NCI-H1092 (cell line): ENCODE data around the gene LINS1.
"Not testable (repeated sequence)": the region's sequence is repeated elsewhere in the genome, so short reads cannot be mapped to it uniquely, and the experiment has no call there.

Source experiments
- DNase-seq: peaks from one replicate; lab custom pipeline; 2025; lab: John Stamatoyannopoulos, UW

The LINS1 gene

GRCh38 chr15:100601163-100601562 lies 821 bp downstream of the LINS1 start:
- no peak for DNase-seq

- no peak for DNase-seq
Measured at GRCh38 chr15:100598655-100599054, 3.3 kb downstream of the LINS1 start.

GRCh38 chr15:100597862-100598261 lies 4.1 kb downstream of the LINS1 start:
- DNase-seq, result no peak

GRCh38 chr15:100596792-100597191 lies 5.2 kb downstream of the LINS1 start:
- DNase-seq, result no peak

GRCh38 chr15:100595964-100596363 lies 6.0 kb downstream of the LINS1 start:
- no peak for DNase-seq

- no peak for DNase-seq
Measured at GRCh38 chr15:100593431-100593830, 8.6 kb downstream of the LINS1 start.

GRCh38 chr15:100592898-100593297 lies 9.1 kb downstream of the LINS1 start:
- no peak for DNase-seq

GRCh38 chr15:100591835-100592234 lies 10.1 kb downstream of the LINS1 start:
- DNase-seq, result no peak

- DNase-seq, result not testable (repeated sequence)
Measured at GRCh38 chr15:100591163-100591562, 10.8 kb downstream of the LINS1 start.

GRCh38 chr15:100588638-100589242 lies 13.2 kb downstream of the LINS1 start:
- DNase-seq, result no peak

GRCh38 chr15:100580414-100580813 lies 21.6 kb downstream of the LINS1 start:
- DNase-seq, result no peak

GRCh38 chr15:100573526-100573925 lies 28.5 kb downstream of the LINS1 start:
- DNase-seq, result no peak

GRCh38 chr15:100572362-100572983 lies 29.5 kb downstream of the LINS1 start:
- no peak for DNase-seq

- no peak for DNase-seq
Measured at GRCh38 chr15:100571592-100572167, 30.3 kb downstream of the LINS1 start.

GRCh38 chr15:100570735-100571313 lies 31.2 kb downstream of the LINS1 start:
- no peak for DNase-seq

GRCh38 chr15:100570275-100570674 lies 31.7 kb downstream of the LINS1 start:
- DNase-seq, result no peak

- no peak for DNase-seq
Measured at GRCh38 chr15:100569391-100569790, 32.6 kb downstream of the LINS1 start.

GRCh38 chr15:100566850-100567628 lies 34.9 kb downstream of the LINS1 start:
- no peak for DNase-seq

GRCh38 chr15:100565591-100565990 lies 36.4 kb downstream of the LINS1 start:
- no peak for DNase-seq

GRCh38 chr15:100560323-100560722 lies 41.7 kb downstream of the LINS1 start:
- no peak for DNase-seq

- DNase-seq, result no peak
Measured at GRCh38 chr15:100559330-100559729, 42.7 kb downstream of the LINS1 start.

GRCh38 chr15:100558771-100559254 lies 43.2 kb downstream of the LINS1 start:
- no peak for DNase-seq
